ENCODE measurements around the gene YTHDF1. TPM values are rescaled to one million over a fixed set of nuclear protein-coding genes. Genes with fewer than 3 reads are reported as not detected.

Gene YTHDF1
- total RNA-seq, 2 donors from 2014 or later, result 15.8 to 16.2 TPM

- DNase-seq (no peak), ATAC-seq (no peak)
- intact Hi-C loops (cut with DNase I), result no loop called here
- Histone ChIP-seq H3K4me3 (no peak overlapping the region), H3K27ac (no peak overlapping the region), H3K9me3 (no peaks in the 10 kb centered on the region), H3K27me3 (no peaks in the 10 kb centered on the region), H3K36me3 (replicated peaks in 1 of 2; ENCODE audit: insufficient read depth in 1 of 2, low read depth in 2 of 2) (no peaks in the 10 kb centered on the region), H3K4me1 (no peaks in the 10 kb centered on the region)
- no peak for TF ChIP-seq CTCF (IDR thresholded peaks at IDR 0.05)
- TF ChIP-seq POLR2A (IDR thresholded peaks at IDR 0.05), result no peak
- WGBS, 2 donors, result 29 to 39% methylated on average over 29 to 30 of the region's 30 CpGs
Measured at GRCh38 chr20:63261795-63262528, 46.0 kb upstream of the YTHDF1 start.

GRCh38 chr20:63261060-63261794 is 45.3 kb upstream of the YTHDF1 start:
- 35 to 48% methylated on average over 16 to 25 of the region's 25 CpGs for WGBS, 2 donors
- Histone ChIP-seq H3K36me3 (replicated peaks in 1 of 2; ENCODE audit: insufficient read depth in 1 of 2, low read depth in 2 of 2) (no peaks in the 10 kb centered on the region), H3K27me3 (no peaks in the 10 kb centered on the region), H3K9me3 (no peaks in the 10 kb centered on the region), H3K27ac (no peak overlapping the region), H3K4me3 (no peak overlapping the region), H3K4me1 (no peaks in the 10 kb centered on the region)
- intact Hi-C loops (cut with DNase I), result no loop called here
- DNase-seq (no peak), ATAC-seq (no peak)
- TF ChIP-seq CTCF (IDR thresholded peaks at IDR 0.05), result no peak
- TF ChIP-seq POLR2A (IDR thresholded peaks at IDR 0.05), result no peak

GRCh38 chr20:63260521-63260920 is 44.6 kb upstream of the YTHDF1 start:
- no peaks in the 10 kb centered on the region for H3K36me3 ChIP-seq (replicated peaks in 1 of 2; ENCODE audit: insufficient read depth in 1 of 2, low read depth in 2 of 2)
- H3K27ac ChIP-seq, result no peak overlapping the region
- WGBS, 2 donors, result 72% methylated on average over 15 of the region's 15 CpGs; no CpG with 5 or more reads in 1 of the 2 donors
- H3K4me3 ChIP-seq, result no peak overlapping the region
- no peaks in the 10 kb centered on the region for H3K9me3 ChIP-seq
- H3K27me3 ChIP-seq, result peaks cover 0 to 4% of the 10 kb centered on the region in 2 donors
- no peaks in the 10 kb centered on the region for H3K4me1 ChIP-seq
- DNase-seq (no peak), ATAC-seq (no peak)
- TF ChIP-seq CTCF (IDR thresholded peaks at IDR 0.05) (no peak), POLR2A (IDR thresholded peaks at IDR 0.05) (no peak)
- intact Hi-C loops (cut with DNase I), result no loop called here

GRCh38 chr20:63259734-63260460 is 44.0 kb upstream of the YTHDF1 start:
- Histone ChIP-seq H3K4me1 (no peaks in the 10 kb centered on the region), H3K9me3 (no peaks in the 10 kb centered on the region), H3K27ac (no peak overlapping the region), H3K4me3 (no peak overlapping the region), H3K27me3 (peaks cover 0 to 10% of the 10 kb centered on the region in 2 donors), H3K36me3 (replicated peaks in 1 of 2; ENCODE audit: insufficient read depth in 1 of 2, low read depth in 2 of 2) (no peaks in the 10 kb centered on the region)
- WGBS, 2 donors, result 49 to 57% methylated on average over 9 to 20 of the region's 25 CpGs
- no peak for TF ChIP-seq POLR2A (IDR thresholded peaks at IDR 0.05)
- no peak for TF ChIP-seq CTCF (IDR thresholded peaks at IDR 0.05)
- ATAC-seq (no peak), DNase-seq (no peak)
- intact Hi-C loops (cut with DNase I), result no loop called here
